Inferior parietal cortex (tissue), 1 donor: ENCODE data around the gene GARNL3.

Experiments used
- DNase-seq: peaks from one replicate; pipeline ENCODE4 v3.0.0-alpha.2; 2016; ENCODE audit errors: extremely low spot score

Gene GARNL3, protein sequence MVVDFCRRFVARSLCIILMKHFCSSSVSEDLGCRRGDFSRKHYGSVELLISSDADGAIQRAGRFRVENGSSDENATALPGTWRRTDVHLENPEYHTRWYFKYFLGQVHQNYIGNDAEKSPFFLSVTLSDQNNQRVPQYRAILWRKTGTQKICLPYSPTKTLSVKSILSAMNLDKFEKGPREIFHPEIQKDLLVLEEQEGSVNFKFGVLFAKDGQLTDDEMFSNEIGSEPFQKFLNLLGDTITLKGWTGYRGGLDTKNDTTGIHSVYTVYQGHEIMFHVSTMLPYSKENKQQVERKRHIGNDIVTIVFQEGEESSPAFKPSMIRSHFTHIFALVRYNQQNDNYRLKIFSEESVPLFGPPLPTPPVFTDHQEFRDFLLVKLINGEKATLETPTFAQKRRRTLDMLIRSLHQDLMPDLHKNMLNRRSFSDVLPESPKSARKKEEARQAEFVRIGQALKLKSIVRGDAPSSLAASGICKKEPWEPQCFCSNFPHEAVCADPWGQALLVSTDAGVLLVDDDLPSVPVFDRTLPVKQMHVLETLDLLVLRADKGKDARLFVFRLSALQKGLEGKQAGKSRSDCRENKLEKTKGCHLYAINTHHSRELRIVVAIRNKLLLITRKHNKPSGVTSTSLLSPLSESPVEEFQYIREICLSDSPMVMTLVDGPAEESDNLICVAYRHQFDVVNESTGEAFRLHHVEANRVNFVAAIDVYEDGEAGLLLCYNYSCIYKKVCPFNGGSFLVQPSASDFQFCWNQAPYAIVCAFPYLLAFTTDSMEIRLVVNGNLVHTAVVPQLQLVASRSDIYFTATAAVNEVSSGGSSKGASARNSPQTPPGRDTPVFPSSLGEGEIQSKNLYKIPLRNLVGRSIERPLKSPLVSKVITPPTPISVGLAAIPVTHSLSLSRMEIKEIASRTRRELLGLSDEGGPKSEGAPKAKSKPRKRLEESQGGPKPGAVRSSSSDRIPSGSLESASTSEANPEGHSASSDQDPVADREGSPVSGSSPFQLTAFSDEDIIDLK

DNA sequence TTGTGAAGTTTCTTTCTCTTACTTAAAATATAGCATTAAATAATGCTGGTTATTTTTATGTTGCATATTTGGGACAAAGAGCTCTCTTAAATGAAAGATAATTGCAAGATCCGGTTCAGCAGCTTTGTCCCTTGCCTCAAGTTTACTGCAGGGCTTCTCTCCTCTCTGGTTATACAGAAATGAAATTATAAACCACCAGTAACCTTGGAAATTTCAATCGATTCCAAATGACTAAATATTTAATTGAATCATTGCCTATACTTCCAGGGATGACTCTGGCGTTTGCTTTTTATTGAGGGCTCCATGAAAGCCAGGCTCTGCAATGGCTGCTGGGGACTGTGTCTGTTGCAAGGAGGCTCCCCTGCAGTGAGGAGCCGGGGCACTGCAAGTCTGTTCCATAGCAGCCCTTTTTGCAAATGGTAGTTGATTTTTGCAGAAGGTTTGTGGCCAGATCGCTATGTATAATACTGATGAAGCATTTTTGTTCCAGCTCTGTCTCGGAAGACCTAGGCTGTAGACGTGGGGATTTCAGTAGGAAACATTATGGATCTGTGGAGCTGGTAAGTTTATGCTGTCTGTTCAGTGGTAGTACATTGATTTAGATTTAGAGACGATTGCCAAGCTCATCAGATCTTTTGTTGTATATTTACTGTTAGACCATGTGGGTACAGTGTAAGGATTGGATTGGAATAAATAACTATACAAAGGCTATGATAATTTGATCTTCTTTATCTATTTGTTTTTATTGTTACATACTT lies at the start of gene GARNL3:
Gene GARNL3, plus strand, starts transcription at position 313 of the 758 bp plus-strand sequence. Its CDS starts 104 bp downstream, at position 417.
- peak; percentile 68 for DNase-seq

DNA sequence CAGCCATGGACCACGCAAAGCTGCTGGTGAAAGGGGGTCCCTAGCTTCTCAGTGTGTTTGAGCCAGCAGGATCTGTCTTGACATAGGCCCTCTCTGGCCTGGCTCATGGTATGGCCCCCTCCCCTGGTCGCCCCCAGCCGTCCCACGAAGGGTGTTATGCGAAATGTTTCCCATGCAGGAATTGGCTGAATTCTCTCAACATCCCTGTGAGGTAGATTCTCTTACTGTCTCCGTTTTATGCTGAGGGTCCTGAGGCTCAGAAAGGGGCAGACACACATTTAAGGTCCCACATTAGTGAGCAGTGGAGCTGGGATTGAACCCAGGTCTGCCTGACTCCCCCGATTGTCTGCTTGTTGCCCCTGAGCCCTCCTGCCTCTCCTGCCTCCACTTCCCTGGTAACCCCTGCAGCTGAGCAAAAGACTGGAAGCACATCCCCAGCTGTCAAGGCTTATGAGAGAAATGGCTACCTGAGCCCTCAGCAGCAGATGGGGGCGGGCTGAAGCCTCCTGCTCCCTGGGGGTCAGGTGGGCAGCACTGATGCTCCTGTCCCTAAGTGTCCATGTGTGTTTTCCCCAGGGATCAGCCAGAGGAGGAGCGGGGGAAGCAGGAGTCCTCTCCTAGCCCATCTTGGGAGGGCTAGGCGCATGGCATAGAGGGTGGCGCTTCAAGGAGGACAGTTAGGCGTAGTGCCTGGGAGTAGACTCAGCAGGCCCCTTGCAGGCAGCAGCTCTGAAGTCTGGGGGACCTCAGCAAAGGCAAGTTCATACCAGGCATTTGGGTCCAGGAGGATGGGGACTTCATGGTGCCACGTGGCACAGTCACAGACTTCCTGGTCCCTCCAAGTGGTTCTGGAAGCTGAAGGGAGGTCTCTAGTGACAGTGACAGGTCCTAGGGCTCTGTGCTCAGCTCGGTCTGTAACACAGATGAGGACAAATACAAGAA lies 49.0 kb upstream of the GARNL3 start:
- DNase-seq: no peak

DNA sequence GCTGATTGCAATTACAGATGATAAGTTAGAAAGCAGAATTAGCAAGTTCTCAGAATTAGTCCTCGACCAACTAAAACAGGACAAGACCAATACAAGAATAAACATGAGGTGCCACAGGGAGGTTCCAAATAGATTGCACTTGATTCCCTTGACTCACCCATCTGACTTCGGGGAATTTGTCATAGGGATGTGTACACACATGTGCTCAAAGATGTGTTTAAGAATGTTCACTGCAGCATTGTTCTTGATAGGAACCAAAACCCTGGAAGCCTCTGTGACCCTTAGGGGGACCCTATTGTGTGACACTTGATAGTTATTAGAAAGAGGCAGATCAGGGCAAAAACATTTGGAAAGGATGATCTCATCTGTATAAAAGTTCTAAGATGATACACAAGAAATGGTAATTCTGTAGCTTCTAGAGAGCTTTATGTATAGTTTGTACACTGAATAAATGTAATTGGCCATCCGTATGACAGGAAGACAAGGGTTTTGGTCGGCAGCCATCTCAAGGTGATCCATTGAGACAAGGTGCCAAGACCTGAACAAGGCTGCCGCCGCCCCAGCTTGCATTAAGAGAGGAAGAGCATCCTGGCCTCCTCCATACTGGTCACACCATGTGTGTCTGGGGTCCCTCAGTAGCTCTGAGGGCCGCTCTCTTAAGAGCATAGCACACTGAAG lies 48.2 kb upstream of the GARNL3 start:
- DNase-seq: no peak

DNA sequence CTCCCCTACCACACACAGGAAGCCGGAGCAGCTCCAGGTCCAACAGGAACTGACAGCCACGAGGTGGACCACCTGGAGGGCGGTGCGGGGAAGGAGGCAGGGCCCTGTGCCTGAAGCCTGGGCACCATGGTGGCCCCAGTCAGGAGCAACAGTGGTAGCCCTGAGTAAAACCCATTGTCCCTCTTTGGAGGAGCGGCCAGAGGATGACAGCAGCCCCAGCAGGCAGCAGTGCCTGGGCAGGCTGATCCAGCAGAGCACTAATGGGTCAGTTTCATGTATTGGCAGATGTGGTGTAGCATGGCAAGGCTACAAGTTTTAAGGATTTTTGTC lies 47.7 kb upstream of the GARNL3 start:
- DNase-seq: no peak

DNA sequence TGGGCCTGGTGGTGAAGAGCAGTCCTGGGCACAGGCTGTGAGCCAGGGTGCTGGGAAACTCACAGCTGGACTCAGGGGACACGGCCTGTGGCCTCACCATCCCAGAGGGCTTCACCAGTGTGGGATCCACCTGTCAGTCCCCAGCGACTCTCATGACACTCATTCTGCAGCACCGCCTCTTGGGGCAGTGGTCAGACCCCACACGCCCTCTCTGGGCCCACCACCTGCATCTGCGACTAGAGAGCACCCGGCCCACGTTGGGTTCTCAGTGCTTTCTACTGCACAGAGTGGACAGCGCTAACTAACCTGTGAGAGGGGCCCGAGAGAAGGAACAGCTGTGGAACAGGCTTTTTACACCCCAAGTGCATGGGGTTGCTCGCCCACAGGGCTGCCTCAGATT lies 45.8 kb upstream of the GARNL3 start:
- no peak for DNase-seq

DNA sequence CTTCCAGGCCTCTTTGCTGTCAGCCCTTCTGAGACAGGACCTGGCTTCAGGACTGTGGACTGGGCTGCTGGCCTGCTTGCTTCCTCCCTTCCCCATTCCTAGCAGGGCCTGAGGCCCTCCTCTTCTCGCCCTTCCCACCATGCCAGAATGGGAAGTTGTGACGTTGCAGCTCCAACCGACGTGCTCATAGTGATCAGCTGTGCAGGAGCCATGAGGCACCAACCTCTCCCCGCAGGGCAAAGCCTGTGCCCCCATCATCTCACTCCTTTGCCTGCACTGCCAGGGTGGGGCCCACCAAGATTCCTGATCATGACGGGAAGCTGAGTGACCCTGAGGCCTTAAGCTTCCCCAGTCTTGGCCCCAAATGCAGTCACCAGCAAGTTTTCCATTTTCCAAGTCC lies 45.1 kb upstream of the GARNL3 start:
- DNase-seq: no peak

DNA sequence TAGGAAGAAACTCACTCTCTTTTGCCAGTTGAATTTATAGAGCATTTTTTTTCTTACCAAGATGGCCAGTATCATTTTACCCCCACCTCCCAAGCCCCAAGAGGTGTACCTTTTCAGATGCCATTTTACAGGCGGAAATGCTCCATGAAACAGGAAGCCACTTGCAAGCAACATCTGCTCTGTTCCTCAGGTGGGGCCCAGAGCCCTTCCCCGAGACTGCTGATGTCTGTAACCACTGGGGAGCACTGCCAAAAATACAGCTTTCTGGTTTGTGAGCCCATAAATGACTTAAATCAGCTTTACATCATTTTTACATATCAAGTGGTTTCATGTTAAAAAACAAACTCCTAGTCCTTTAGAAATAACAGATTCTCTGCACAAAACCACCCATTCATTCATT lies 42.9 kb upstream of the GARNL3 start:
- DNase-seq: no peak

DNA sequence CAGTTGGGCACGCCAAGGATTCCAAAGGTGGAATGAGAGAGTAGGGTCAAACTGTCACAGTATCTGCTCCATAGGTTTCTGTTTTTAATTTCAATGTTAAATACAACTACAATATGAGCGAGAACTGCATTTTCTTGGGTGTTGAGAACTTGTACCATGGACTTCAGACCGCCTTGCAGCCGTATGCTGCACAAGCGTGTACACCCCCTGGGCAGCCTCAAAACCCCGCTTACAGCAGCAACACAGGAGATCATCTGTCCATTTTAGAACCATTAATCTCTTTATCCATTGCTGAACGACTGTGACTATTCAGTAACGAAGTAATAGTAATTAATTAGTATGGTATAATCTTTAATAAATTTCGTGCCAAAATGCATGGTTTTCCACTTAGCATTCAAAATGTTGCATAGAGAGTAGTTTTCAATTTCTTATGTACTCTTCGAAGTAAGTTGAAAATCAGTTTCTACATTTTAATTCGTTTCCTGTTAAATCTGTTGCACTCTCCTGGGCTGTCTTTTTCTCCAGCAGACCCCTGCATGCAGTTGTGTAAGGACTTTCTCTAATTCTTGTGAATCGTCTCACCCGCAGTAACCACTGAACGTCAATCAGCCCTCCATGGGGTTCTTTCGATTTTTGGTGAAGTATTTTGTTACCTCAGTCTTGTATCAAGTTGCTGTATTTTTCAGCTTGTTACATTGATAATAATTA lies 42.0 kb upstream of the GARNL3 start:
- DNase-seq: no peak

DNA sequence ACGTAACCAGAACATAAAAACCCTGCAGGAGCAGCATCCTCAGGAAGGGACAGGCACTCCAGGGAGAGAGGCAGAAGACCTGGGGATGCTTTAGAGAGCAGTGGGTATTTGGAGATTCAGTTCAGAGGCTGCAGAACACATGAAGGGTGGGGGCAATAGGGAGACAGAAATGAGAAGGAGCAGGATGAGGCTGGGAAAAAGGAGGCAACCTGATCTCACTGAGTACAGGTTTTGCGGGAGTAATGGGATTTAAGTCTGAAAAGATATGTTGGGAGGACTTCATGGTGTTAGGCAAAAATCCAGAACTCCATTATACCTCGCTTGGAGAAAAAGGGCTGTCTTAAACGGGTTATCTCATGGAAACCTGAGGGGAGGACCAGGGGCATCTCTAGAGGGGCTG lies 41.3 kb upstream of the GARNL3 start:
- no peak for DNase-seq

DNA sequence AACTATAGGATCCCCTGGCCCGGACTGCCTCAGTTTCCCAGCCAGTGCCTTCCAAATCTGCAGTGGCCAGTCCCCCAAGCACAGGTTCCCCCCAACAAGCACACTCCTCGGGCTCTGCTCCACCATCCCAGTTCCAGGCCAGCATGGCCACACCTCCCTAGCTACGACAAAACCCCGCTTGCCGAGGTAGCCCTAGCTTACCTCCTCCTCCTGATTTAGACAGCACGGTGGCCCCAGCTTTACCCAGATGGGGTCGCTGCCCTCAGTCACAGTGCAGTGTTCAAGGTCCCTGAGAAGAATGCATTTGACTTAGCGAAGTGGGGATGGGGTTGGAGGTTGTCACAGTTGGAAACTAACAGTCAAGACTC lies 40.8 kb upstream of the GARNL3 start:
- no peak for DNase-seq

DNA sequence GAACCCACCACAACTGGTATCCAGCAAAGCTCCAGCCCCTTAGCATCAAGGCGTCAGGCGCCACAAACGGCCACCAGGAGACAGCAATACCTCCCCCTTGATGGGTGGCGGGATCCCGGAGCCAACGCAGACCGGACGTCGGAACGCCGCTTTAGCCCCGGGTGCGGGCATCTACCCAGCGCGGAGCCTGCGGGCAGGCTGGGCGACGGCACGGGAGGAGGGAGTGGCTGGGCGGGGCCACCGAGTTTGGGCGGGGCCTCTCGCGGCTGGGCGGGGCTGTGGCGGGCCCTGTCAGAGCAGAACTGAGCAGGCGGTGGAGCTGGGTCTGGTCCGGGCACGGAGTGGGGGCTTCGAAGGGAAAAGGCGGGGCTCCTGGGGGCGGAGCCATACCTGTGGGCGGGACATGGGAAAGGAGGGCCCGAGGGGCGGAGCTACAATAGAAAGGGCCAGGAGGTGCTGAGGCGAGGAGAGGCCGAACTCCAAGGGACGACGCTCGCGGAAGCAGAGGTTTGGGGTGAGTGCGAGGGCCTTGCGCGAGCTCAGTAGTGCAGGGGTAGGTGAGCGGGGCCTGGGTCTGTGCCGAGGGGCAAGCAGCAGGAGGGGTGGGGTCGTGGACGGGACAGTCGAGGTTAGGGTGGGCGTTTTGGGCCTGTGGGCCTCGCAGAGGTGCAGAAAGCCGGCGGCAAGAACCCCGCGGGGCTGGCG lies 40.2 kb upstream of the GARNL3 start:
- DNase-seq: peak; percentile 72

DNA sequence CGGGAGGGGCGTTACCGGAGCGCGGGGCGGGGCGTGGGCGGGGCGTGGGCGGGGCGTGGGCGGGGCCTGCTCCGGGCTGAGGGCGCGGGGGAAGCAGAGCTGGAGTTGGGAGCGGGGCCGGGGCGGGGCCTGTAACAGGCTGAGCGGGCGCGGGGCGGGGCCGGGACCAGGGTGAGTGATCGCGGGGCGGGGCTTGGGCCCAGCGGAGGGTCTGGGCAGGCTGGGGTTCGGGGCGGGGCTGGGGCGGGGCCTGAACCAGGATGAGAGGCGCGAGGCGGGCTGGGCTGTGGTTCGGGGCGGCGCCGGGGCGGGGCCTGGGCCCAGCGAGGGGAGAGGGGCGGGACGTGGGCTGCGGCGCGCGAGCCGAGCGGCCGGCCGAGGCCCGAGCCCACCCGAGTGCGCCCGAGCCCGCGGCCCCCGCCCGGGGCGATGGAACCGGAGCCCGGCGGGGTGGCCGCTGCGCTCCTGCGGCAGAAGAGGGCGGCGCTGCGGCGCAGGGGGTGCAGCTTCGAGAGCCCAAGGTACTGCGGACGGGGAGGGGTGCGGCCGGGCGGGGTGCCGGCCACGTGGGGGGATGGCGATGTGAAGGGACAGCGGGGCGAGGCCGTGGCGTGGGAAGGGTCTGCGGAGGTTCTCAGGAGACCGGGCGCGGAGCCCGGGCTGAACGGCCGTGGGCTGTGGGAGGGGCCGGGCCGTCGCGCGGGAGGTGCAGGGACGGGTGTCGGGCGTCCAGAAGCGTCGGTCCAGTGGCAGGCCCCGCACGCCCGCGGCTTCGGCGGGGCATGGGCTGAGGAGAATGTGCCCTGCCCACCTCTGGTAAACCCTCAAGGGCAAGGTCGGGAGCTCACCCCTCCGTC lies 39.5 kb upstream of the GARNL3 start:
- peak; percentile 65 for DNase-seq

DNA sequence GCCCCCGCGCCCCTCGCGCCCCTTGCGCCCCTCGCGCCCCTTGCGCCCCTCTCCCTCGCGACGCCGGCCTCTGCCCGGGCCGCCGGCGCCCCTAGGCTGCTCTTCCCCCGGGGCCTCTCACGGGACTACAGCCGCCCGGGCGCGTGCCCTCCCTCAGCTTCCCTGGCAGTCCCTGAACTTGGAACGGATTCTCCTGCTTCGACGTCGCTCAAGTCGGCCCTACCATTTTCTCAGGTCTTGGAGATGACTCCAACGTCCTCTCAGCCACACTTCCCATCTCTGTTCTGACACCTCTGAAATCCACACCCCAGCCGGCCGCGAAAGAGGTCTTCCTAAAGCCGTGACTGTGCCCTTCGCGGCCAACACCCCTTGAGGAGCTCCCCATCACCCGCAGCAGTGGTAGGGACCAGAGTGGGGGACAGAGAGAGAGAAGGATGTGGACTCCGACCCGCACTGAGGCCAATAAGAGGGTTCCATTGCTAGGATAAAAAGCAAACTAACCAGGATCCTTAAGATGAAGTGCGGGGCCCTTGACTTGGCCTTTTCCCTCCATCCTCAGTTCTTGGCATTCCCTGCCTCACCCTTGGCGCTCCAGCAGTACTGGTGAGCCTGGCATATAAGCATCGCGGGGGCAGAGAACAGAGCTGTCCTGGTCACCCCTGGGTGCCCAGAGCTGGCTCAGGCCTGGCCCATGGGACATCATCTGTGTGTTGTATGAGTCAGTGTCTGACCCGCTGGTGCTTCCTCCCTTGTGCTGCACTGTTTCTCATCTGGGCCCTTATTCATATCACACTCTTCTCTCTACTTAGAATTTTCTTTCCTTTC lies 38.6 kb upstream of the GARNL3 start:
- no peak for DNase-seq

DNA sequence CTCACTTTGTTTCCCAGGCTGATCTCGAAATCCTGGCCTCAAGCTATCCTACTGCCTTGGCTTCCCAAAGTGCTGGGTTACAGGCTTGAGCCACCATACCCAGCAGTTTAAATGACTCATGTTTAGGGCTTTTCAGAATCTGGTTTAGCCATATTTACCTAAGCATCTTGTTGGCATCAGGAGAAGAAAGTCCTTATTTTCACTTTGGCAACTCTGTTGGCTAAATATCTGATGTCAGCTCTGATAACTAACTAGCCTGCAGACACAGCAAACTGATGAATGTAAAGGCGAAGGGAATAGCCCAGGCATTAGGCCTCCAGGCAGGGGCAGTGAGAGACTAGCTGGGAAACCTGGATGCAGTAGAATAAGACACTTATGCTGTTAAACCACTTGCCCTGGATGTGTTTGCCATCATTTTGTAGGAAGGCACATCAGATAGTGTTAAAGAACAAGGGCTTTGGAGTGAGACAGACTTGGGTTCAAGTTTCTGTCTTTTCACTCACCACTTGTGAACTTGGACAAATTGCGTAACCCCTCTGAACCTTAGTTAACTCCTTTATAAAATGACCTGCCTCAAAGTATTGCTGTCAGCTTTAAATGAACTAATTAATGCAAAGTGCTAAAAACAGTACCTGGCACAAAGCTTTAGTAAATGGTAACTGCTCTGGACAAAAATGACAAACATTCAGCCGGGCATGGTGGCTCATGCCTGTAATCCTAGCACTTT lies 34.7 kb upstream of the GARNL3 start:
- DNase-seq: no peak

DNA sequence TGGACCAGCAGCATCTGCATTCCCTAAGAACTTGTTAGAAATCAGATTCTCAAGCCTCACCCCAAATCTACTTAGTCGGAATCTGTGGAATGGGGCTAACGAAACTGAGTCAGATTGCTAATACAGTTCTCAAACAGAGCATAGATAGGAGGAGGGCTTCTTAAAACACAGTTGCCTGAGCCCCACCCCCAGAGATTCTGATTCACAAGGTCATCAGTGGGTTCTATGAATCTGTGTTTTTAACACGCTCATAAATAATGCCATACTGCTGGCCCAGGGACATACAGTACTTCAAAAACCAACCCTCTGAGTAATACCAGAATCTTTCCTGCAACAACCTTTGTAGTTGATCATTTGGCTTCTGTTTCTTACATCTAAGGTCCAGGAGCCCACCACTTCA lies 32.9 kb upstream of the GARNL3 start:
- no peak for DNase-seq

DNA sequence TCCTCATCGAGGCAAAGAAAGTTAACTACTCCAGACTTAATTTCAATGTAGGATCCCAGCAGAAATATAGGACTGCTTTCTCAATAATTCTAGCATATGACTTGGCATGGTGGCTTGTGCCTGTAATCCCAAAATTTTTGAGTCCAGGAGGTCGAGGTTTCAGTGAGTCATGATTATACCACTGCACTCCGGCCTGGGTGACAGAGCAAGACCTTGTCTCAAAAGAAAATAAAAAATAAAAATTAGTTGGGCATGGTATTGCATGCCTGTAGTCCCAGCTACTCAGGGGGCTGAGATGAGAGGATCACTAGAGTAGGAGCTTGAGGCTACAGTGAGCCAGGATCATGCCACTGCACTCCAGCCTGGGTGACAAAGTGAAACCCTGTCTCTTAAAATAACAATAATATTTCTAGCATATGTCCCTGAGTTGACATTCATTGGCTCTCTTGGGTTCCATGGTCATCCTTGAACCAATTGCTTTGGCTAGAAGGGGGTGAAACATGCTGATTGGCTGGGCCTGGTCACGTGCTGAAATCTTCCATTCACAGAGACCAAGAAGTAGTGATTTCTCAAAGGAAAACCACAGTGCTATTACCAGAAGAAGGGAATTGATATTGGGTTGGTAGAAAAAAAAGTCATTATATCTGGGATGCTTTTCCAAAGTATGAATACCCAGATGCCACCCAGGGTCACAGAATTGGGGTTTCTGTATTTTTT lies 31.6 kb upstream of the GARNL3 start:
- DNase-seq: no peak
